ENCODE measurements around the gene DCDC2.

DCDC2 gene

DNA sequence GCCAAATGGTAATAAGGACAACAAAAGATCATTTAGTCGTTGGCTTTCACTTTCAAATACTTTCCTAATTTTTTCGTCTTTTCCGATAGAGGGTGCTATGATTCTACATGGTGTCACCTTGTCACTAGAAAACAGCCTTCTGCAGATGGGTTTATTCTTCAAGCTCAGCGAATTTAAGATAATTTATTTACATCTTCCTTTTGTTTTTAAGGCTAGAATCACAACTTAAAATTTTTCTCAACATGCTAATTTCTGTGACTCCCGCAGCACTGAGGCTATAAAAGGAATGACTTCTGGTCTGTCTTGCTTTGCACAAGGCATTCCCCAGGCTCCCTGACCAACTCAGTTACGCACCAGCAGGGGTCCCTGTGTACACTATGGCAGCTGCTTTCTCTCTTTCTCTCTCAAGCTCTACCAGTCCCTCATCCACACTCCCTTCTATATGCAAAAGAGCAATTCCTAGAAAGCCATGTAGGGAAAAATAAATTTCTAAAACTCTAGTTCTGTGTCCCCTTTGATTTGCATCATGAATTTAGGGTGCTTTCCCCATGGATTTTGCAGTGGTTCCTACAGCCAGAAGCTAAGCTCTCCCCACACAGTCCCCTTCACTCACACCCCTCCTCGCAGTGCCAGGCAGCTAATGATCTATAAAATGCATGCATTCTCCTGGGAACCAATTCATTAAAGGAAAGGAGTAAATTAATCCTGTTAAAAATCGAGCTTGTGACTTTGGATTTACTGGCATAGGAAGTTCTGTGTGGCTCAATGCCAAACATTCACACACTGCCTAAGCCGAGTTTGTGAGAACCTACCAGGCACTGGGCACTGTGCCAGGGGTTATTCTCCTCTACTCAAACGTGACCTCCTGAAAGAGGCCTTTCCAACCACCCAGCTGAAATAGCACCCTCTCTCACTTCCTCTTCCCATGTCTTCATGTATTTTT is 74.5 kb downstream of the DCDC2 start:
- Histone ChIP-seq H3K27me3 (ENCODE audit: control insufficient read depth, insufficient read depth, low read length) (no peaks in the 10 kb centered on the region), H3K4me1 (peaks cover 6% of the 10 kb centered on the region), H3K36me3 (ENCODE audit: control insufficient read depth, insufficient read depth, low read length) (no peaks in the 10 kb centered on the region), H3K79me2 (no peaks in the 10 kb centered on the region), H3K9me3 (ENCODE audit: control insufficient read depth, low read length) (no peaks in the 10 kb centered on the region), H3K27ac (peak overlapping the region; percentile 5), H3K9ac (no peak overlapping the region), H3K4me2 (ENCODE audit: low read length) (peak overlapping the region; percentile 42), H2AFZ (peak overlapping the region; percentile 14), H3K4me3 (ENCODE audit: low read depth, low read length) (no peak overlapping the region)
- TF ChIP-seq, protein P1, sequence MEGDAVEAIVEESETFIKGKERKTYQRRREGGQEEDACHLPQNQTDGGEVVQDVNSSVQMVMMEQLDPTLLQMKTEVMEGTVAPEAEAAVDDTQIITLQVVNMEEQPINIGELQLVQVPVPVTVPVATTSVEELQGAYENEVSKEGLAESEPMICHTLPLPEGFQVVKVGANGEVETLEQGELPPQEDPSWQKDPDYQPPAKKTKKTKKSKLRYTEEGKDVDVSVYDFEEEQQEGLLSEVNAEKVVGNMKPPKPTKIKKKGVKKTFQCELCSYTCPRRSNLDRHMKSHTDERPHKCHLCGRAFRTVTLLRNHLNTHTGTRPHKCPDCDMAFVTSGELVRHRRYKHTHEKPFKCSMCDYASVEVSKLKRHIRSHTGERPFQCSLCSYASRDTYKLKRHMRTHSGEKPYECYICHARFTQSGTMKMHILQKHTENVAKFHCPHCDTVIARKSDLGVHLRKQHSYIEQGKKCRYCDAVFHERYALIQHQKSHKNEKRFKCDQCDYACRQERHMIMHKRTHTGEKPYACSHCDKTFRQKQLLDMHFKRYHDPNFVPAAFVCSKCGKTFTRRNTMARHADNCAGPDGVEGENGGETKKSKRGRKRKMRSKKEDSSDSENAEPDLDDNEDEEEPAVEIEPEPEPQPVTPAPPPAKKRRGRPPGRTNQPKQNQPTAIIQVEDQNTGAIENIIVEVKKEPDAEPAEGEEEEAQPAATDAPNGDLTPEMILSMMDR (IDR thresholded peaks at IDR 0.05), result peak; percentile 84

DNA sequence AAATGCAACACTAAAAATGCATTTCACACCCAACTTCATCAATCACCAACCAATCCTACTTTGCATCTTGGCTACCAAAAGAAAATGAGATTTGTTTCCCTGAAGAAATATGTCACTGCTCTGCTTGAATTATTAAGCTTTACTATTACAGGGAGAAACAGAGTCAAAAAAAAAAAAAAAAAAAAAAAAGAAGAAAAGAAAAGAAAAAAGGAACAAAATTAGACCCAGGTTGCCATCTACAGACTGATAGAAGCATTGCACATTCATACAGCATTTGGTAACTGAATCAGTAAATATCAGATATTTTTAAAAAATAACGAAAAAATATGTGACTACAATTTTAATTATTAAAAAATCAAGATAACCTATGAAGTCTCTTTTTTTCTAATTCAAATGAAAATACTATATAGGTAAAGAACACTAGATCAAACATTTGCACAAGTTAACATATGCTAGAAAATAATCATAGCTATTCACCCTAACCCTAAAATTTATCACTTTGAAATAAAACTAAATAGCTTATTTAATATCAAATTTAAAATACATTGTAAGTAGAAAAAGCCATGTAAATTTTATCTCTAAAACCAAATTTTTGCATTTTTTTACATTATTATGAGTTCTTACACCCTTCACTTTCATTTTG is 83.3 kb downstream of the DCDC2 start:
- H3K79me2 ChIP-seq, result no peaks in the 10 kb centered on the region
- no peak overlapping the region for H2AFZ ChIP-seq
- H3K9me3 ChIP-seq (ENCODE audit: control insufficient read depth, low read length), result no peaks in the 10 kb centered on the region
- H3K4me1 ChIP-seq, result peaks cover 27% of the 10 kb centered on the region
- peak overlapping the region; percentile 43 for H3K4me2 ChIP-seq (ENCODE audit: low read length)
- TF ChIP-seq, protein P1 (IDR thresholded peaks at IDR 0.05), result peak; percentile 69
- no peaks in the 10 kb centered on the region for H3K36me3 ChIP-seq (ENCODE audit: control insufficient read depth, insufficient read depth, low read length)
- H3K4me3 ChIP-seq (ENCODE audit: low read depth, low read length), result peak overlapping the region; percentile 17
- no peaks in the 10 kb centered on the region for H3K27me3 ChIP-seq (ENCODE audit: control insufficient read depth, insufficient read depth, low read length)
- peak overlapping the region; percentile 85 for H3K27ac ChIP-seq
- H3K9ac ChIP-seq, result no peak overlapping the region

DNA sequence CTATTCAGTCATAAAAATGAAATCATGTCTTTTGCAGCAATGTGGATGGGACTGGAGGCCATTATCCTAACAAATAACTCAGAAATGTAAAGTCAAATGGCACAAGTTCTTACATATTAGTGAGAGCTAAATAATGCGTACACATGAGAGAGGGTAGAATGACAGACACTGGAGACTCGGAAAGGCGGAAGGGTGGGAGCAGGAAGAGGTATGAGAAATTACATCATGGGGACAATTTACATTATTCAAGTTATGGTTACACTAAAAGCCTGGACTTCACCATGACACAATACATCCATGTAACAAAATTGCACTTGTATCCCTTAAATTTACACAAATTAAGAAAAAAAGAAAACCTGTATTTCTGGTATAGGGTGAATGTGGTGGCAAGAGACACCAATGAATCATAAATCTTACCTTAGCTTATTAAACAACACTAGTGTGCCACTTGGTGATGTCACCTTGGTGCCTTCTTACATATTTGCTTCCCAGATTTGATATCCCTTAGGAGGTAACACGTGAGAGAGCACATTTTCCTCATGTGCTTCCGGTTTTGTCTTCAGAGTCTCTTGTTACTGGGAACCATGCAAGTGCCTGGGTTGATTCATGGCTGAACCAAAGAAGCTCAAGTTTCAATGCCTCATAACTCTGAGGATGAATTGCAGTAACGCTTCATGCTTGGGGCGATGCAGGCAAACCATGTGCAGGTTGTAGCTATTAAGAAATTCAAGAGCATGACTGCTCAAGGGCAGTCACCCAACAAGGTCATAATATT is 84.6 kb downstream of the DCDC2 start:
- no peaks in the 10 kb centered on the region for H3K9me3 ChIP-seq (ENCODE audit: control insufficient read depth, low read length)
- no peaks in the 10 kb centered on the region for H3K27me3 ChIP-seq (ENCODE audit: control insufficient read depth, insufficient read depth, low read length)
- H3K79me2 ChIP-seq, result no peaks in the 10 kb centered on the region
- no peak overlapping the region for H3K4me3 ChIP-seq (ENCODE audit: low read depth, low read length)
- H3K4me2 ChIP-seq (ENCODE audit: low read length), result peak overlapping the region; percentile 43
- peak overlapping the region; percentile 27 for H2AFZ ChIP-seq
- no peaks in the 10 kb centered on the region for H3K36me3 ChIP-seq (ENCODE audit: control insufficient read depth, insufficient read depth, low read length)
- no peak overlapping the region for H3K9ac ChIP-seq
- peaks cover 27% of the 10 kb centered on the region for H3K4me1 ChIP-seq
- TF ChIP-seq, protein P1 (IDR thresholded peaks at IDR 0.05), result no peak
- peak overlapping the region; percentile 85 for H3K27ac ChIP-seq

DNA sequence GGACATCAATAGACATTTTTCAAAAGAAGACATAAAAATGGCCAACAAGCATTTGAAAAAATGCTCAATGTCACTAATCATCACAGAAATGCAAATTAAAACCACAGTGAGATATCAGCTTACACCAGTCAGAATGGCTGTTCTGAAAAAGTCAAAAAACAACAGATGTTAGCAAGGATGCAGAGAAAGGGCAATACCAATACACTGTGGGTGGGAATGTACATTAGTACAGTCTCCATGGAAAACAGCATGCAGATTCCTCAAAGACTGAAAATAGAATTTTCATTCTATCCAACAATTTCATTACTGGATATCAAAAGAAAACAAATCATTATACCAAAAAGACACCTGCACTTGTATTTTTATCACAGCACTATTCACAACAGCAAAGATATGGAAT is 85.3 kb downstream of the DCDC2 start:
- no peak overlapping the region for H3K4me3 ChIP-seq (ENCODE audit: low read depth, low read length)
- no peaks in the 10 kb centered on the region for H3K27me3 ChIP-seq (ENCODE audit: control insufficient read depth, insufficient read depth, low read length)
- no peaks in the 10 kb centered on the region for H3K79me2 ChIP-seq
- H3K9me3 ChIP-seq (ENCODE audit: control insufficient read depth, low read length), result no peaks in the 10 kb centered on the region
- TF ChIP-seq, protein P1 (IDR thresholded peaks at IDR 0.05), result no peak
- peaks cover 27% of the 10 kb centered on the region for H3K4me1 ChIP-seq
- no peaks in the 10 kb centered on the region for H3K36me3 ChIP-seq (ENCODE audit: control insufficient read depth, insufficient read depth, low read length)
- no peak overlapping the region for H3K4me2 ChIP-seq (ENCODE audit: low read length)
- H2AFZ ChIP-seq, result no peak overlapping the region
- peak overlapping the region; percentile 85 for H3K27ac ChIP-seq
- no peak overlapping the region for H3K9ac ChIP-seq

All from parathyroid adenoma (tissue), 2 donors.